GM21526 (cell line): Measurements from ENCODE around the gene FBXO42.

ENCODE experiments used
- ATAC-seq: cut with Tn5 transposase; IDR thresholded peaks from one replicate; pipeline ENCODE4 v1.9.1; 2021; ENCODE audit warnings: moderate library complexity; ENCODE audit not compliant: unreplicated experiment, low FRiP score

The FBXO42 gene

DNA sequence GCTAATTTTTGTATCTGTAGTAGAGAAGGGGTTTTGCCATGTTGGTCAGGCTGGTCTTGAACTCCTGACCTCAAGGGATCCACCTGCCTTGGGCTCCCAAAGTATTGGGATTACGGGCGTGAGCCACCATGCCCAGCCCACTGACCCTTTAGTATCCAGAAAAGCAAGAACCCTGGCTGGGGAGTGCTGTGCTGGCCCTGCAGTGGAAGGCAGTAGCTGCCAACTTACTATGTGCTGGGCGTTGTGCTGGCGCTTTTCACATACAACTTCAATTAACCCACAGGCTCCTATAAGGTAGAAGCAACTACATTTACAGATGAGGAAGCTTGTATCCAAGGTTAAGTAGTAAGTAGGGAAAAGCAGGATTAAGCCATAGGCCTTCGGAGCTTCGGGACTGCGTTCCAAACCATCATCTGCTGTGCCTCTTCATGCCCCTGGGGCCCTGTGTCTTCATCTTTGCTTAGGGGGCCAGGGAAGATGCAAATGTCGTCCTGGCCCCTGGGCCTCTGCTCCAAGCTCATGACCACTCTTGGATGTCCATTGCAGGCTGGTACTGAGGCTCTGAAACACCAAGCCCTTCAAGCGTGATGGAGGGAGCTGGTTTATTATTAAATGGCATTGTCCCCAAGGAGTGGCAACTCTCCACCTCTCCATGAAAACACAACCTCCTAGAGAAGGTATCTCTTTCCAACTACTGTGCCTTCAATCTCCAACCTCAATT is 106.6 kb downstream of the FBXO42 start:
- ATAC-seq, result no peak

GRCh38 chr1:16244650-16245285 is 107.5 kb downstream of the FBXO42 start:
- no peak for ATAC-seq

DNA sequence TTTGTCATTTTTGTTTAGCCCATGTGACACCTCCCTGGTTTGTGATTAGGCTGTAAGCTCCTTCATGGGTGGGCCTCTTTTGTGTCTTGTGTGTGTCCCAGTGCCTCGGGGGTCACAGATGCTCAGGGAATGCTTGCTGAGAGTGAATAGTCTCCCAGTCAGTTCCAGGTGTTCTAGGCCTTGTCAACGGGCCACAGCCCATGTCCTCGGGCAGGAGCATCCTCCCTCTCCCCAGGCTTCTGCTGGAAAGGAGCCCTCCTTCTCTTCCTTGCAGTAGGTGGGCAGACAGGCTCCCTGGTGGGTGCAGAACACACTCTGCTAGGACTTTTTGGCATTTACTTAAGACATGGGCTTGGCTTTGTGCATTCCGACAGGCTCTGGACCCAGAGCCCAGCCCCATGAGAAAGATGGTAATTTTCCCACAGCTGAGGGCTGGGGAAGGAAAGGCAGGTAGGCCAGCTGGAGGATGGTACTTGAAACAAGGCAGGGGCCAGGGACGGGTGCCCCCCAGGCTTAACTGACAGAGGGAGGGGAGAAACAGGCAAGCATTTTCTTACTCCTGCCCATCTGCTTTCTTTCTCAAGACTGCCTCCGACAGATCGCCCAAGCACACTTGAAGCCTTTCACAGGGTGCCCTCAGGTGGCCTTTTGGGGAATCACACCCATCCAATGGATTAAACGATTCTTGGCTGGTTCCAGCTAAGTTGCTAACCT is 108.2 kb downstream of the FBXO42 start:
- no peak for ATAC-seq

- ATAC-seq, result no peak
These were observed 109.1 kb downstream of the FBXO42 start for GRCh38 chr1:16243215-16243610.

DNA sequence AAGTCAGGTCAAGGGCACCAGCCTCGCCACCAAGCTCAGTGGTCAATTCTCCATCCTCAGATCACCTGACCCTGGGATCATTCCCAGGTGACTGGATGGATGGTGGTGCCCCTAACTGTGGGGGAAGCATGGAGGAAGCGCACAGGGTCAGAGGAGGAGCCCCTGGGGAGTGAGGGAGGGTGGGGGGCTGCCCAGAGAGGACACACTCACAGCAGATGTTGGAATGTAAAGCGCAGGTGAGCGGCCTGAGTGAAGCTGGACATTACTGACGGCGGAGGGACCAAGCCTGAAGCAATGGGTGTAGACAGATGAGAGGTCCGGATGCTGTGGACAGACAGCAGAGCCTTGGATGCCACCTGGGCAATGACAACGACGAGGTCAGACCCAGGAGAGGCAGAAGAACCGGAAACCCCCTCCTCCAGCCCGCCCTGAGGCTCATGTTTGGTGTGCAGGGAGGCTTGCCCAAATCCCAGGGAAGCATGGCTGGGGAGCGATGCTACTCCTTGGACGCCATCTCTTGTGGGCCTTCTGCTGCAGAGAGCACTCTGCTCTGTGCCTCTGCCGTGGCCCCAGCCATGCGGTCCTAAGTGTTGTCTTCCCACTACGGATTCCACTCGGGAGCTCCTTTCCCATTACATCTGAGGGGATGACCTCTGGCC is 109.6 kb downstream of the FBXO42 start:
- no peak for ATAC-seq

DNA sequence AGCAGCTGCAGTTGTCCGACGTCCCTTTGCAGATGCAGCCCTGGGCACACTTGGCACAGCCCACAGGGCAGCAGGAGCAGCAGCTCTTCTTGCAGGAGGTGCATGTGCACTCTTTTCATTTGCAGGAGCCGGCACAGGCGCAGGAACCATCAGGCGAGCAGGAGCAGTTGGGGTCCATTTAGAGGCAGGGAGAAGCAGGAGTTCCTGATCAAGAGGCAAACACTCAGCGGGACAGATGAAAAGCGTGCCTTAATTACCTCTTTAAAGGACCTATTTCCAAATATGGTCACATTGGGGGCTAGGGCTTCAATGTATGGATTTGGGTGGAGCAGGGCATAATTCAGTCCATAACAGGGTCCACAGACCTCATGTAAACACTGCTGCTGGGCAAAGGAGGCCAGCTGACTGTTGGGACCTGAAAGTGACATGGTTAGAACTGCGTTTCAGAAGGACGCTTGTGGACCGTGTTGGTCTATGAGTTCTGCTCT is 111.0 kb downstream of the FBXO42 start:
- ATAC-seq, result no peak

DNA sequence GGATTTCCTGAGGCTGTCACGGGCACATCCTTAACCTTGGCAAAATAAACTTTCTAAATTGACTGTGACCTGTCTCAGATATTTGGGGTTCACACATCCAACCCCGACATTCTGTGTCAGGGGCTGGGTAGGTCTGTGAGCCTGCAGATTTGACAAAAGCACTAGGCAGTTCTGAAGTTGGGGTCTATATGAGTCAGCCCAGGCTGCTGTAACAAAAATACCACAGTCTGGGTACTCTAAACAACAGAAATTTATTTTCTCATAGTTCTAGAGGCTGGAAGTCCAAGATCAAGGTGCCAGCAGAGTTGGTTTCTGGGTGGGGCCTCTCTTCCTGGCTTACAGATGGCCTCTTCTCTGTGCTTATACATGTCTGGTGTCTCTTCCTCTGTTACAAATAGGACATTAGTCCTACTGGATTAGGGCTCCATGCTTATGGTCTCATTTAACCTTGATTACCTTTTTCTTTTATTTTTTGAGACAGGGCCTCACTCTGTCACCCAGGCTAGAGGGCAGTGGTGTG is 112.2 kb downstream of the FBXO42 start:
- ATAC-seq, result no peak

DNA sequence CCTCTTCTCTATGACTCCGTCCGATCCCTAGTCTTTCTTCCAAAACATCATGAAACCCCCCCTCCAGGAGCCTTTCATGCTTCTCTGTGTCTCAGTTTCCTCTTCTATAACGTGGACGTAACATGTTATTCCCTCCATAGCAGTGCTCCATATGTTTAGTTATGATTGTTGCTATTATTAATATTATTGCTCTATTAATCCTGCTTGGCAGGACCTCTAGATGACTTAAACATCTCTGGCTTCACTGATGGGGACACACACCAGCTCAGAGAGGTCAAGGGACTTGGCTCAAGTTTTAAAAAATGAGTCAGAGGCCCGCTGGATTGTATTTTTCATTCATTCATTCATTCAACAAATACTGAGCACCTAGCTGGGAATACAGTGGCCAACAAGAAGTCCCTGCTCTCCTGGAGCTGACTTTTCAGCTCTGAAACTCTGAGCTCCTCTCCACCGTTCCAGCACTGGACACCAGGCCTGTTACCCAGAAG is 114.9 kb downstream of the FBXO42 start:
- ATAC-seq, result no peak

DNA sequence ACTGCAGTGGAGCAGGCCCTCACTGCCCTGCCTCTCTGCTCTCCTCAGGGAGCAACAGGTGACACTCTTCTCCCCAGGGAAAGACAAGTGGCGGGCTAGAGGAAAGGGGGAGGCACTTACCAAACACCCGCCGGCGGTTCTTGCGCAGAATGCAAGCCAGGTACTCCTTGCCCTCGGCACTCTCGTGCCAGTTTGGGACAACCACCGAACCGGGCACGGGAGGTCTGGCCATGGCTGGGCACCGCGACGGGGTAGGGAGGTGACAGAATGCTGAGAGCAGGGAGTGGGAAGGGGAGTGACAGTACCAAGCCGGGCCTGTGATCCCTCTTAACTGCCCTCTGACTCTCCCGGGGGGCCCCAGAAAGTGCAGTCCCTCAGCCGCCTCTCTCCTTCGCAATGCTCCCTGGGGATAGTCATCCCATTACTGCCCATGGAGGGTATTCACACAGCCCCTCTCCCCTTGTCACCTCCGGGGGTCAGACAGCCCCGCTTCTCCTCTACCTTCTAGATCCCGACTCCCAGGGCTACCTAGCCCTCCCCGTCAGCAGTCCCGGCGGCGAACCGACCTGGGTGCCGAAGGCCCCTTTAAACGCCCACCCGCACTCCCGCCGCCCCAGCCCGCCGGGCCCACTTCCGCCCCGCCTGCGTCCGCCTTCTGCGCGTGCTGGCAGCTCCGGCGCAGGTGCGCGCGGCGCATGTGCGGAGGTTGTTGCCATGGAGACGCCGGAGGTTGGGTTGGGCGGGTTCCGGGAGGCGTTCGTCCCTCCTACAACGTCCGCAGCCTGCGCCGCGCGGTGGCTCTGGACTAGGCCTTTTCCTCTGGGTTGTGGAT is 115.6 kb downstream of the FBXO42 start, which contains the start of gene CPLANE2:
CPLANE2 (minus strand) TSS at position 673 of the 832 bp plus-strand sequence; CDS start at position 232, 441 bp downstream.
- peak; percentile 85 for ATAC-seq

GRCh38 chr1:16235944-16236510 is 116.3 kb downstream of the FBXO42 start:
- ATAC-seq, result peak; percentile 38

GRCh38 chr1:16235347-16235746 is 116.9 kb downstream of the FBXO42 start:
- ATAC-seq, result no peak

DNA sequence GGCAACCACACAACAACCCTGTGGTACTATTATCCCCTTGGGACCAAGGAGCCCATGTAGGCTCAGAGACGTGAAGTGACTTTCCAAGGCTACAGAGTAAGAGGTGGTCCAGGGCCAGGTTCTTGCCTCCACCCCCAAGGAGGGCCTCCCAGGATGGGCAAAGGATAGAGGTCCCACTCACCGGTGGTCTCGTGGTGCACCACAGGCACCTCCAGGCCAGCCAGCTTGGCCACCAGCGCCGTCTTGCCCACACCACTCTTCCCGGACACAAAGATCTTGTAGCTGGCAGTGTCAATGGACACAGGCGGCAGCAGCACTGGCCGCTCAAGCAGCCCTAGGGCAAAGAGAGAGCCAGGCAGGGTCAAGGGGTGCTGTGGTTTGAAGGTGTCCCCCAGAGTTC is 118.8 kb downstream of the FBXO42 start:
- ATAC-seq, result no peak

- ATAC-seq, result no peak
These were observed 120.0 kb downstream of the FBXO42 start for GRCh38 chr1:16232316-16232710.

GRCh38 chr1:16231331-16232315 is 120.7 kb downstream of the FBXO42 start:
- ATAC-seq, result no peak

- no peak for ATAC-seq
These were observed 121.5 kb downstream of the FBXO42 start for GRCh38 chr1:16230744-16231143.

GRCh38 chr1:16229976-16230740 is 122.1 kb downstream of the FBXO42 start:
- ATAC-seq, result no peak

DNA sequence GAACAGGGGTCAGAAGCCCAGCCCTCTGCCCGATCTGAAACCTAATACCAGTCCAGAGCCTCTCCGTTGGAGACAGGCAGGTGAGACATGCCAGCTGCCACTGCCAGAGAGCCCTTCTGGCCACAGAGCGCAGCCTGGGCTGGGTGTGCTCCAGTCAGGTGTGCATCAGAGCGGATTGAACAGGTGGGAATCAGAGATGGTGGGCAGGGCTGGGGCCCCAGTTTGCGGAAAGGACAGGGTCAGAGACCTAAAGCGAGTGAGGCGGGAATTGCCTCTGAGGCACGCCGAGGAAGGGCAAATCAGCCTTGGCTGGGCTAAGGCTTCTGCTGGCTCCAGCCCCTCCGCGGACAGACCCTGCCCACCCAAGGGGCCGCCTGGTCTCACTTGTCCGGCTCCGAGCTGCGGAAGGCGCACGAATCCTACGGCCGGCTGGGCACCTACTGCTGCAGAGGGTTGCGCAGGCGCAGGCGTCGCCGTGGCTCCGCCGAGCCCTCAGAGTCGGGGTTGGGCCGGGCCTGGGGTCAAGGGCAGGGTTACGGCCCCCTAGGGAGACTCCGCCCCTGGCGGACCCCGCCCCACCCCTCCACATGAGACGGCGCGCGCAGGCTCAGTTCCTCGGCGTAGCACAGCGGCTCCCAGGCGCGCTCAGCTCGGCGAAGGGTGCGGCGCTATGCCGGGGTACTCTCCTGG is 125.6 kb downstream of the FBXO42 start:
- no peak for ATAC-seq
